Measurements from ENCODE around the gene RIBC2.

DNA sequence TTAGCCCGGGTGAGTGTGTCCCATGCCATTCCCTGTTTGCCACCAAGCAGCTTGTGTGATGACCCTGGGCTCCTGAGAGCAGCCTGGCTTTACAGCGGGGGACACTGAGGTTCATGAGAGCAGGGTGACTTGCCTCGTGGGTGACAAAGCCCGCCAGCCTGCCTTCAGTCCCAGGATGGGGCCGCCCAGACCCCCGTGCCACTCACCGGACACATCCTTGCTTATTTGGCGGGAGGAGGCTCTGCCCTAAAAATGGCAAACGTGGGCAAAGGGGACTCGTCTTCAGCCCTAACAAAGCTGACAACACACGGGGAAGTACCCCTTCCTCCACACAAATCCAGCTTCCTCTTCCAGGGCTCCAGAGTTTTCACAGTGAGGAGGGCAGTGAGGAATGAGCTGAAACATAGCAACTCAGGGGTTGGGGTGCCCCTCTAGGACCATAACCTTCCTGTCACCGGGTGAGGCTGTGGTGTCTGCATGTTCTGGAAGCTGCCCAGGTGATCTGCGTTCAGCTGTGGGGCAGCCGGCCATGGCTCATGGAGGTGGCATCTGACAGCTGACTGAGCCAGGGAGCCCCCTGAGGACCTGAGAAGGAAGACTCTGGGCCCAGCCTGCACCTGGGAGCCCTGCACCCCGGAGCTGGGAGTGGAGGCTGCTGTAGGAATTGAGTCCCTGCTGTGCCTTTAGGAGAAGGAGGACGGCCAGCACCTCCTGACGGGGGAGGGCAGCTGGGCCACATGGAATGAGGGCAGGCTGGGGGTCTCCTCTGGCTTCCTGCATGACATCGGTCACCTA, 16.7 kb downstream of the RIBC2 start:
- TF ChIP-seq, protein P1, sequence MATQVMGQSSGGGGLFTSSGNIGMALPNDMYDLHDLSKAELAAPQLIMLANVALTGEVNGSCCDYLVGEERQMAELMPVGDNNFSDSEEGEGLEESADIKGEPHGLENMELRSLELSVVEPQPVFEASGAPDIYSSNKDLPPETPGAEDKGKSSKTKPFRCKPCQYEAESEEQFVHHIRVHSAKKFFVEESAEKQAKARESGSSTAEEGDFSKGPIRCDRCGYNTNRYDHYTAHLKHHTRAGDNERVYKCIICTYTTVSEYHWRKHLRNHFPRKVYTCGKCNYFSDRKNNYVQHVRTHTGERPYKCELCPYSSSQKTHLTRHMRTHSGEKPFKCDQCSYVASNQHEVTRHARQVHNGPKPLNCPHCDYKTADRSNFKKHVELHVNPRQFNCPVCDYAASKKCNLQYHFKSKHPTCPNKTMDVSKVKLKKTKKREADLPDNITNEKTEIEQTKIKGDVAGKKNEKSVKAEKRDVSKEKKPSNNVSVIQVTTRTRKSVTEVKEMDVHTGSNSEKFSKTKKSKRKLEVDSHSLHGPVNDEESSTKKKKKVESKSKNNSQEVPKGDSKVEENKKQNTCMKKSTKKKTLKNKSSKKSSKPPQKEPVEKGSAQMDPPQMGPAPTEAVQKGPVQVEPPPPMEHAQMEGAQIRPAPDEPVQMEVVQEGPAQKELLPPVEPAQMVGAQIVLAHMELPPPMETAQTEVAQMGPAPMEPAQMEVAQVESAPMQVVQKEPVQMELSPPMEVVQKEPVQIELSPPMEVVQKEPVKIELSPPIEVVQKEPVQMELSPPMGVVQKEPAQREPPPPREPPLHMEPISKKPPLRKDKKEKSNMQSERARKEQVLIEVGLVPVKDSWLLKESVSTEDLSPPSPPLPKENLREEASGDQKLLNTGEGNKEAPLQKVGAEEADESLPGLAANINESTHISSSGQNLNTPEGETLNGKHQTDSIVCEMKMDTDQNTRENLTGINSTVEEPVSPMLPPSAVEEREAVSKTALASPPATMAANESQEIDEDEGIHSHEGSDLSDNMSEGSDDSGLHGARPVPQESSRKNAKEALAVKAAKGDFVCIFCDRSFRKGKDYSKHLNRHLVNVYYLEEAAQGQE (IDR thresholded peaks at IDR 0.05): no peak
- TF ChIP-seq, protein P2, sequence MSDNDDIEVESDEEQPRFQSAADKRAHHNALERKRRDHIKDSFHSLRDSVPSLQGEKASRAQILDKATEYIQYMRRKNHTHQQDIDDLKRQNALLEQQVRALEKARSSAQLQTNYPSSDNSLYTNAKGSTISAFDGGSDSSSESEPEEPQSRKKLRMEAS (IDR thresholded peaks at IDR 0.05): no peak
- no peak for TF ChIP-seq EGR1 (IDR thresholded peaks at IDR 0.05; ENCODE audit: low read depth in 2 of 2)
- TF ChIP-seq, protein P3, sequence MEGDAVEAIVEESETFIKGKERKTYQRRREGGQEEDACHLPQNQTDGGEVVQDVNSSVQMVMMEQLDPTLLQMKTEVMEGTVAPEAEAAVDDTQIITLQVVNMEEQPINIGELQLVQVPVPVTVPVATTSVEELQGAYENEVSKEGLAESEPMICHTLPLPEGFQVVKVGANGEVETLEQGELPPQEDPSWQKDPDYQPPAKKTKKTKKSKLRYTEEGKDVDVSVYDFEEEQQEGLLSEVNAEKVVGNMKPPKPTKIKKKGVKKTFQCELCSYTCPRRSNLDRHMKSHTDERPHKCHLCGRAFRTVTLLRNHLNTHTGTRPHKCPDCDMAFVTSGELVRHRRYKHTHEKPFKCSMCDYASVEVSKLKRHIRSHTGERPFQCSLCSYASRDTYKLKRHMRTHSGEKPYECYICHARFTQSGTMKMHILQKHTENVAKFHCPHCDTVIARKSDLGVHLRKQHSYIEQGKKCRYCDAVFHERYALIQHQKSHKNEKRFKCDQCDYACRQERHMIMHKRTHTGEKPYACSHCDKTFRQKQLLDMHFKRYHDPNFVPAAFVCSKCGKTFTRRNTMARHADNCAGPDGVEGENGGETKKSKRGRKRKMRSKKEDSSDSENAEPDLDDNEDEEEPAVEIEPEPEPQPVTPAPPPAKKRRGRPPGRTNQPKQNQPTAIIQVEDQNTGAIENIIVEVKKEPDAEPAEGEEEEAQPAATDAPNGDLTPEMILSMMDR (IDR thresholded peaks at IDR 0.05; ENCODE audit: low read depth, low read length, missing input control): no peak
- no peak for TF ChIP-seq RXRA (IDR thresholded peaks at IDR 0.05)
- TF ChIP-seq, protein P4, sequence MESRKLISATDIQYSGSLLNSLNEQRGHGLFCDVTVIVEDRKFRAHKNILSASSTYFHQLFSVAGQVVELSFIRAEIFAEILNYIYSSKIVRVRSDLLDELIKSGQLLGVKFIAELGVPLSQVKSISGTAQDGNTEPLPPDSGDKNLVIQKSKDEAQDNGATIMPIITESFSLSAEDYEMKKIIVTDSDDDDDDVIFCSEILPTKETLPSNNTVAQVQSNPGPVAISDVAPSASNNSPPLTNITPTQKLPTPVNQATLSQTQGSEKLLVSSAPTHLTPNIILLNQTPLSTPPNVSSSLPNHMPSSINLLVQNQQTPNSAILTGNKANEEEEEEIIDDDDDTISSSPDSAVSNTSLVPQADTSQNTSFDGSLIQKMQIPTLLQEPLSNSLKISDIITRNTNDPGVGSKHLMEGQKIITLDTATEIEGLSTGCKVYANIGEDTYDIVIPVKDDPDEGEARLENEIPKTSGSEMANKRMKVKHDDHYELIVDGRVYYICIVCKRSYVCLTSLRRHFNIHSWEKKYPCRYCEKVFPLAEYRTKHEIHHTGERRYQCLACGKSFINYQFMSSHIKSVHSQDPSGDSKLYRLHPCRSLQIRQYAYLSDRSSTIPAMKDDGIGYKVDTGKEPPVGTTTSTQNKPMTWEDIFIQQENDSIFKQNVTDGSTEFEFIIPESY (IDR thresholded peaks at IDR 0.05): no peak
- TF ChIP-seq JUND (IDR thresholded peaks at IDR 0.05): no peak
- TF ChIP-seq SP1 (IDR thresholded peaks at IDR 0.05): no peak
- no peak for TF ChIP-seq RAD21 (IDR thresholded peaks at IDR 0.05)
